GM12864 (cell line): ENCODE results near the gene C1orf216.

Source experiments
- DNase-seq: peaks from one replicate; pipeline ENCODE4 v3.0.0-alpha.2; 2011; ENCODE audit warnings: low read depth
- H3K4me3 ChIP-seq: 2 replicates; pipeline ENCODE4 v1.5.1; 2011; ENCODE audit warnings: mild to moderate bottlenecking, low read depth, low read length, control low read depth
- CTCF ChIP-seq: IDR thresholded peaks from 2 replicates; pipeline ENCODE4 v1.5.1; 2011; ENCODE audit warnings: low read depth, mild to moderate bottlenecking, moderate library complexity, low read length, control low read depth, inconsistent platforms; ENCODE audit errors: missing control alignments

The C1orf216 gene

DNA sequence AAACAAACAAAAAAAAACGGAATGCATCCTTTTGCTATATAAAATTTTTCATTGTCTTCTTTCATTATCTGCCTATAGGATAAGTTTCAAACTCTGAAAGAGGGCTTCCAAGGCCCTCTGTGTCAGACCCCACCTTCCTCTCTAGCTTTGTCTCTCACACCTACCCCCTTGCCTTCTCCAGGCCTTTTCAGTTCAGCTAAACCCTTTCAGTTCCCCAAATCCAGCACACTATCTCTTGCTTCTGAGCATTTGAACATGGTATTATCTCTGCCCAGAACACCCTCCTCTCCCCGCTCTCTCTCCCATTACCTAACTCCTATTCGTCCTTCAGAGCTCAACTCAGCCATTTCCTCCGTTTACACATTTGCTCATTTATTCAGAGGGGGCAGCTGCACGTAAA is 35.7 kb downstream of the C1orf216 start:
- no peak for TF ChIP-seq CTCF
- H3K4me3 ChIP-seq: no peak overlapping the region
- no peak for DNase-seq

GRCh38 chr1:35680271-35680670 is 38.4 kb downstream of the C1orf216 start:
- TF ChIP-seq CTCF: no peak
- DNase-seq: no peak
- H3K4me3 ChIP-seq: no peak overlapping the region

- no peak for DNase-seq
- no peak overlapping the region for H3K4me3 ChIP-seq
- no peak for TF ChIP-seq CTCF
Measured at GRCh38 chr1:35675773-35676172, 42.9 kb downstream of the C1orf216 start.

- TF ChIP-seq CTCF: no peak
- H3K4me3 ChIP-seq: no peak overlapping the region
- no peak for DNase-seq
Measured at GRCh38 chr1:35674111-35674510, 44.6 kb downstream of the C1orf216 start.

DNA sequence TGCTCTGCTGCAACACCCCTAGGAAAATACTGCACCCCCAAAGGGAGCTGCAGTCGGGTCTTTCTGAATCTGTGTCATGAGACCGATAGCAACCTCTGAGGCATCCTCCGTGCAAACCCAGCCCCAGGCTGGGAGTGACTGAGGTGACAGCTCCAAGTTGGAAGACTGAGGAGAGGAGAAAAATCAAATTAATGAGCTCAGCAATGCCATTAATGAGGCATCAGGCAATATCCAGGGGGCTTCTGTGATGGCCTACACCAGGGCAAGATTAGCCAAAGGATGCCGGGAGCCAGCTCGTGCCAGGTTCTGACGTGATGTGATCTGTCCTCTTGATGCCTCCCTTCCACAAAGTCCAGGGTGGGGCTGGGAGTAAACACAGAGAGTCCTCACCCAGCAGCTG is 46.6 kb downstream of the C1orf216 start:
- DNase-seq: no peak
- H3K4me3 ChIP-seq: no peak overlapping the region
- TF ChIP-seq CTCF: no peak

DNA sequence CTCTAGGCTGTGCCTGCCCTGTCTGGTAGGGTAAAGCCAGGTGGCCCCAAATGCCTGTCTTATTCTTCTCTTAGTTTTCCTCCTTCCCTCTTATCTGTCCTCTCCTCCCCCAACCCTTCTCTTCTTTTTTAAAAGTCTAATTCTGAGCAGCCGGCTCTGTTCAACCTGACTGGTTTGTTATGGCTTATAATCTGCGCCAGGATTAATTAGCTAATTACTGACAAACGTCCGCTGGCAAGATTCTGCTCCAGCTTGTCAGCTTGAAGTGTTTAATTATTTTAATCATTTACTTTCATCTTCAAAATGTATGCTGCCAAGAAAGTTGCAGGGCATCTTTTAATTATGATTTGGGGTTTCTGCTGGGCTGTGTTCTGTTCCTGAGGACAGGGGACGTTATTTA is 50.2 kb downstream of the C1orf216 start:
- TF ChIP-seq CTCF: no peak
- no peak for DNase-seq
- no peak overlapping the region for H3K4me3 ChIP-seq

- no peak overlapping the region for H3K4me3 ChIP-seq
- DNase-seq: no peak
- no peak for TF ChIP-seq CTCF
Measured at GRCh38 chr1:35666916-35667315, 51.8 kb downstream of the C1orf216 start.
